Thyroid gland (tissue), 4 donors: ENCODE results near the gene ATXN1. TPM values are rescaled to one million over a fixed set of nuclear protein-coding genes. Genes with fewer than 3 reads are reported as not detected.

Experiments used
- DNase-seq, 2 donors: peaks; one replicate each; pipeline ENCODE4 v3.0.0-alpha.2; 2019
- H3K27ac ChIP-seq, 3 donors: fragments of 200-600 bp; sonication (generic); 1 replicate in 2 of 3; 2 replicates in 1 of 3; pipeline ENCODE4 v1.5.1; 2016 to 2019; ENCODE audit warnings: mild to moderate bottlenecking in 1 of 3, moderate library complexity in 1 of 3
- H3K27me3 ChIP-seq: fragments of 200-600 bp; sonication (generic); one replicate; pipeline ENCODE4 v1.5.1; 2019
- H3K36me3 ChIP-seq, 2 donors: fragments of 200-600 bp; sonication (generic); one replicate each; pipeline ENCODE4 v1.5.1; 2016 to 2019
- H3K4me1 ChIP-seq, 2 donors: fragments of 200-600 bp; sonication (generic); one replicate each; pipeline ENCODE4 v1.5.1; 2017 to 2019
- H3K4me3 ChIP-seq, 3 donors: fragments of 200-600 bp; sonication (generic); replicated peaks in 1 of 3; 1 replicate in 2 of 3; 2 replicates in 1 of 3; pipeline ENCODE4 v1.5.1; 2016; ENCODE audit warnings: mild to moderate bottlenecking in 1 of 3
- H3K9me3 ChIP-seq: fragments of 200-600 bp; sonication (generic); one replicate; pipeline ENCODE4 v1.5.1; 2017
- POLR2A ChIP-seq, 2 donors: fragments of 450-650 bp; IDR thresholded peaks; one replicate each; pipeline ENCODE4 v1.6.1; 2017; ENCODE audit warnings: antibody characterized with exemption in 2 of 2, mild to moderate bottlenecking in 2 of 2, moderate library complexity in 1 of 2
- WGBS, 2 donors: methylation state at CpG; one replicate each; pipeline ENCODE4 v1.1.5; 2017; 5-methylcytosine and 5-hydroxymethylcytosine counted together
- intact Hi-C: fragments of 100-400 bp; cut with DNase I; formaldehyde crosslinking; loops from one replicate; pipeline ENCODE4 v1.15.1; 2023
- total RNA-seq, 4 donors: library from RNA; depleted of rRNA; stranded (reverse); fragments of >200 nt; gene quantifications; one replicate each; pipeline ENCODE4 v1.2.3, GENCODE V29; 2016
- TF ChIP-seq, protein P1 (sequence below), 6 experiments: fragments of 200-600 bp in 3 of 6; fragments of 450-650 bp in 3 of 6; sonication (generic) in 3 of 6; IDR thresholded peaks; one replicate each; pipeline ENCODE4 v1.5.1; 2016 to 2019; ENCODE audit warnings: antibody characterized with exemption in 6 of 6, mild to moderate bottlenecking in 2 of 6, inconsistent platforms in 1 of 6, moderate library complexity in 1 of 6

ATXN1 gene
- total RNA-seq, 4 donors from 2014 or later: 62.1 to 88.1 (median 83.0) TPM

- H3K4me1 ChIP-seq: peaks cover 6 to 12% of the 10 kb centered on the region in 2 donors
- WGBS, 2 donors: 39 to 53% methylated on average over 5 of the region's 5 CpGs
These were observed 468.8 kb downstream of the ATXN1 start for GRCh38 chr6:16292432-16292831.

GRCh38 chr6:16291739-16292138 lies 469.5 kb downstream of the ATXN1 start:
- TF ChIP-seq, protein P1, sequence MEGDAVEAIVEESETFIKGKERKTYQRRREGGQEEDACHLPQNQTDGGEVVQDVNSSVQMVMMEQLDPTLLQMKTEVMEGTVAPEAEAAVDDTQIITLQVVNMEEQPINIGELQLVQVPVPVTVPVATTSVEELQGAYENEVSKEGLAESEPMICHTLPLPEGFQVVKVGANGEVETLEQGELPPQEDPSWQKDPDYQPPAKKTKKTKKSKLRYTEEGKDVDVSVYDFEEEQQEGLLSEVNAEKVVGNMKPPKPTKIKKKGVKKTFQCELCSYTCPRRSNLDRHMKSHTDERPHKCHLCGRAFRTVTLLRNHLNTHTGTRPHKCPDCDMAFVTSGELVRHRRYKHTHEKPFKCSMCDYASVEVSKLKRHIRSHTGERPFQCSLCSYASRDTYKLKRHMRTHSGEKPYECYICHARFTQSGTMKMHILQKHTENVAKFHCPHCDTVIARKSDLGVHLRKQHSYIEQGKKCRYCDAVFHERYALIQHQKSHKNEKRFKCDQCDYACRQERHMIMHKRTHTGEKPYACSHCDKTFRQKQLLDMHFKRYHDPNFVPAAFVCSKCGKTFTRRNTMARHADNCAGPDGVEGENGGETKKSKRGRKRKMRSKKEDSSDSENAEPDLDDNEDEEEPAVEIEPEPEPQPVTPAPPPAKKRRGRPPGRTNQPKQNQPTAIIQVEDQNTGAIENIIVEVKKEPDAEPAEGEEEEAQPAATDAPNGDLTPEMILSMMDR (IDR thresholded peaks at IDR 0.05): no peak
- TF ChIP-seq POLR2A (IDR thresholded peaks at IDR 0.05): no peak
- peaks cover 6 to 12% of the 10 kb centered on the region in 2 donors for H3K4me1 ChIP-seq
- WGBS, 2 donors: 84 to 86% methylated on average over 5 to 6 of the region's 6 CpGs
- H3K27ac ChIP-seq: no peak overlapping the region
- intact Hi-C loops: no loop called here
- no peaks in the 10 kb centered on the region for H3K9me3 ChIP-seq
- no peaks in the 10 kb centered on the region for H3K36me3 ChIP-seq
- no peak overlapping the region for H3K4me3 ChIP-seq
- no peaks in the 10 kb centered on the region for H3K27me3 ChIP-seq
- DNase-seq: no peak

More at GRCh38 chr6:16292432-16292831, 468.8 kb downstream of the ATXN1 start:
- intact Hi-C loops: no loop called here
- H3K4me3 ChIP-seq: no peak overlapping the region
- peak overlapping the region in 1 of 3 donors; percentile 5 for H3K27ac ChIP-seq
- H3K9me3 ChIP-seq: no peaks in the 10 kb centered on the region
- H3K36me3 ChIP-seq: no peaks in the 10 kb centered on the region
- peak; percentile 40 to 46 for DNase-seq
- H3K27me3 ChIP-seq: no peaks in the 10 kb centered on the region
- TF ChIP-seq, protein P1 (IDR thresholded peaks at IDR 0.05): peak in 2 of 6 experiments; percentile 4 to 21
- TF ChIP-seq POLR2A (IDR thresholded peaks at IDR 0.05): no peak

DNA sequence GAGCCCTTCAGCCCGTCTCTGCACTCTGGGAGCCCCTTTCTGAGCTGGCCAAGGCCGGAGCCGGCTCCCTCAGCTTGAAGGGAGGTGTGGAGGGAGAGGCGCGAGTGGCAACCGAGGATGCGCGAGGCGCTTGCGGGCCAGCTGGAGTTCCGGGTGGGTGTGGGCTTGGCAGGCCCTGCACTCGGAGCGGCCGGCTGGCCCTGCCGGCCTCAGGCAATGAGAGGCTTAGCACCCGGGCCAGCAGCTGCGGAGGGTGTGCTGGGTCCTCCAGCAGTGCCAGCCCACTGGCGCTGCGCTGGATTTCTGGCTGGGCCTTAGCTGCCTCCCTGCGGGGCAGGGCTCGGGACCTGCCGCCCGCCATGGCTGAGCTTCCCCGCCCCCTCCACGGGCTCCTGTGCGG lies 473.1 kb downstream of the ATXN1 start:
- Histone ChIP-seq H3K9me3 (no peaks in the 10 kb centered on the region), H3K36me3 (no peaks in the 10 kb centered on the region), H3K27ac (no peak overlapping the region), H3K4me1 (peaks cover 6 to 10% of the 10 kb centered on the region in 2 donors), H3K4me3 (no peak overlapping the region), H3K27me3 (no peaks in the 10 kb centered on the region)
- 90 to 92% methylated on average over 2 to 15 of the region's 26 CpGs for WGBS, 2 donors
- TF ChIP-seq POLR2A (IDR thresholded peaks at IDR 0.05): no peak
- TF ChIP-seq, protein P1 (IDR thresholded peaks at IDR 0.05): no peak
- no peak for DNase-seq
- intact Hi-C loops: no loop called here

- Histone ChIP-seq H3K9me3 (no peaks in the 10 kb centered on the region), H3K4me1 (no peaks in the 10 kb centered on the region), H3K36me3 (no peaks in the 10 kb centered on the region), H3K27ac (no peak overlapping the region), H3K27me3 (no peaks in the 10 kb centered on the region), H3K4me3 (no peak overlapping the region)
- WGBS, 2 donors: 32 to 34% methylated on average over 15 of the region's 15 CpGs
- TF ChIP-seq, protein P1 (IDR thresholded peaks at IDR 0.05): peak; percentile 27 to 84 (median 54)
- TF ChIP-seq POLR2A (IDR thresholded peaks at IDR 0.05): no peak
- intact Hi-C loops: no loop called here
- DNase-seq: peak; percentile 50 to 60
These were observed 475.1 kb downstream of the ATXN1 start for GRCh38 chr6:16286151-16286522.

GRCh38 chr6:16285467-16286150 lies 475.7 kb downstream of the ATXN1 start:
- 84 to 93% methylated on average over 11 of the region's 11 CpGs for WGBS, 2 donors
- no peak for DNase-seq
- no peak for TF ChIP-seq POLR2A (IDR thresholded peaks at IDR 0.05)
- TF ChIP-seq, protein P1 (IDR thresholded peaks at IDR 0.05): no peak
- intact Hi-C loops: no loop called here
- Histone ChIP-seq H3K36me3 (no peaks in the 10 kb centered on the region), H3K4me1 (no peaks in the 10 kb centered on the region), H3K27ac (no peak overlapping the region), H3K9me3 (no peaks in the 10 kb centered on the region), H3K27me3 (no peaks in the 10 kb centered on the region), H3K4me3 (no peak overlapping the region)
